ENCODE data around the gene OLIG3. TPM values are rescaled to one million over a fixed set of nuclear protein-coding genes. Genes with fewer than 3 reads are reported as not detected.

The OLIG3 gene
- polyA plus RNA-seq, 2 donors: 0.02 TPM; not detected in 1

GRCh38 chr6:137490006-137490905 lies 3.9 kb downstream of the OLIG3 start:
- H3K36me3 ChIP-seq (ENCODE audit: control insufficient read depth in 2 of 2, insufficient read depth in 2 of 2, low read length in 1 of 2): no peaks in the 10 kb centered on the region
- H3K27ac ChIP-seq (ENCODE audit: low read depth in 2 of 2, low read length in 1 of 2): no peak overlapping the region
- peaks cover 0 to 20% of the 10 kb centered on the region in 2 donors for H3K9me3 ChIP-seq (ENCODE audit: control insufficient read depth in 2 of 2, insufficient read depth in 1 of 2, low read depth in 1 of 2, low read length in 1 of 2)
- H3K4me1 ChIP-seq (ENCODE audit: control insufficient read depth in 2 of 2, insufficient read depth in 2 of 2, low read length in 1 of 2): peaks cover 12 to 14% of the 10 kb centered on the region in 2 donors
- no peak overlapping the region for H3K4me3 ChIP-seq (ENCODE audit: low read depth in 1 of 2, low read length in 2 of 2)
- WGBS, 2 donors: 52 to 61% methylated on average over 19 of the region's 19 CpGs
- peaks cover 13 to 57% of the 10 kb centered on the region in 2 donors for H3K27me3 ChIP-seq (ENCODE audit: control insufficient read depth in 1 of 2, insufficient read depth in 2 of 2, low read length in 2 of 2)

GRCh38 chr6:137489046-137490005 lies 4.9 kb downstream of the OLIG3 start:
- Histone ChIP-seq H3K27ac (ENCODE audit: low read depth in 2 of 2, low read length in 1 of 2) (no peak overlapping the region), H3K9me3 (ENCODE audit: control insufficient read depth in 2 of 2, insufficient read depth in 1 of 2, low read depth in 1 of 2, low read length in 1 of 2) (peaks cover 0 to 20% of the 10 kb centered on the region in 2 donors), H3K36me3 (ENCODE audit: control insufficient read depth in 2 of 2, insufficient read depth in 2 of 2, low read length in 1 of 2) (no peaks in the 10 kb centered on the region), H3K27me3 (ENCODE audit: control insufficient read depth in 1 of 2, insufficient read depth in 2 of 2, low read length in 2 of 2) (peaks cover 12 to 50% of the 10 kb centered on the region in 2 donors), H3K4me3 (ENCODE audit: low read depth in 1 of 2, low read length in 2 of 2) (no peak overlapping the region), H3K4me1 (ENCODE audit: control insufficient read depth in 2 of 2, insufficient read depth in 2 of 2, low read length in 1 of 2) (peaks cover 9 to 14% of the 10 kb centered on the region in 2 donors)
- 32 to 37% methylated on average over 47 of the region's 47 CpGs for WGBS, 2 donors

GRCh38 chr6:137488150-137489045 lies 5.8 kb downstream of the OLIG3 start:
- Histone ChIP-seq H3K9me3 (ENCODE audit: control insufficient read depth in 2 of 2, insufficient read depth in 1 of 2, low read depth in 1 of 2, low read length in 1 of 2) (peaks cover 0 to 15% of the 10 kb centered on the region in 2 donors), H3K4me3 (ENCODE audit: low read depth in 1 of 2, low read length in 2 of 2) (no peak overlapping the region), H3K27me3 (ENCODE audit: control insufficient read depth in 1 of 2, insufficient read depth in 2 of 2, low read length in 2 of 2) (peaks cover 12 to 44% of the 10 kb centered on the region in 2 donors), H3K4me1 (ENCODE audit: control insufficient read depth in 2 of 2, insufficient read depth in 2 of 2, low read length in 1 of 2) (peaks cover 9 to 10% of the 10 kb centered on the region in 2 donors), H3K36me3 (ENCODE audit: control insufficient read depth in 2 of 2, insufficient read depth in 2 of 2, low read length in 1 of 2) (no peaks in the 10 kb centered on the region), H3K27ac (ENCODE audit: low read depth in 2 of 2, low read length in 1 of 2) (no peak overlapping the region)
- 9 to 11% methylated on average over 70 to 73 of the region's 73 CpGs for WGBS, 2 donors

GRCh38 chr6:137487869-137488149 lies 6.4 kb downstream of the OLIG3 start:
- no peaks in the 10 kb centered on the region for H3K36me3 ChIP-seq (ENCODE audit: control insufficient read depth in 2 of 2, insufficient read depth in 2 of 2, low read length in 1 of 2)
- H3K4me1 ChIP-seq (ENCODE audit: control insufficient read depth in 2 of 2, insufficient read depth in 2 of 2, low read length in 1 of 2): peaks cover 4 to 5% of the 10 kb centered on the region in 2 donors
- H3K4me3 ChIP-seq (ENCODE audit: low read depth in 1 of 2, low read length in 2 of 2): no peak overlapping the region
- 17 to 24% methylated on average over 11 of the region's 11 CpGs for WGBS, 2 donors
- peaks cover 0 to 12% of the 10 kb centered on the region in 2 donors for H3K9me3 ChIP-seq (ENCODE audit: control insufficient read depth in 2 of 2, insufficient read depth in 1 of 2, low read depth in 1 of 2, low read length in 1 of 2)
- no peak overlapping the region for H3K27ac ChIP-seq (ENCODE audit: low read depth in 2 of 2, low read length in 1 of 2)
- peaks cover 10 to 38% of the 10 kb centered on the region in 2 donors for H3K27me3 ChIP-seq (ENCODE audit: control insufficient read depth in 1 of 2, insufficient read depth in 2 of 2, low read length in 2 of 2)

GRCh38 chr6:137487181-137487868 lies 6.9 kb downstream of the OLIG3 start:
- Histone ChIP-seq H3K27ac (ENCODE audit: low read depth in 2 of 2, low read length in 1 of 2) (no peak overlapping the region), H3K9me3 (ENCODE audit: control insufficient read depth in 2 of 2, insufficient read depth in 1 of 2, low read depth in 1 of 2, low read length in 1 of 2) (peaks cover 0 to 12% of the 10 kb centered on the region in 2 donors), H3K4me1 (ENCODE audit: control insufficient read depth in 2 of 2, insufficient read depth in 2 of 2, low read length in 1 of 2) (peaks cover 4 to 5% of the 10 kb centered on the region in 2 donors), H3K27me3 (ENCODE audit: control insufficient read depth in 1 of 2, insufficient read depth in 2 of 2, low read length in 2 of 2) (peaks cover 10 to 33% of the 10 kb centered on the region in 2 donors), H3K4me3 (ENCODE audit: low read depth in 1 of 2, low read length in 2 of 2) (no peak overlapping the region), H3K36me3 (ENCODE audit: control insufficient read depth in 2 of 2, insufficient read depth in 2 of 2, low read length in 1 of 2) (no peaks in the 10 kb centered on the region)
- 19 to 24% methylated on average over 22 of the region's 22 CpGs for WGBS, 2 donors

GRCh38 chr6:137486416-137486815 lies 7.8 kb downstream of the OLIG3 start:
- Histone ChIP-seq H3K27me3 (ENCODE audit: control insufficient read depth in 1 of 2, insufficient read depth in 2 of 2, low read length in 2 of 2) (peaks cover 10 to 33% of the 10 kb centered on the region in 2 donors), H3K9me3 (ENCODE audit: control insufficient read depth in 2 of 2, insufficient read depth in 1 of 2, low read depth in 1 of 2, low read length in 1 of 2) (peaks cover 0 to 12% of the 10 kb centered on the region in 2 donors), H3K27ac (ENCODE audit: low read depth in 2 of 2, low read length in 1 of 2) (no peak overlapping the region), H3K36me3 (ENCODE audit: control insufficient read depth in 2 of 2, insufficient read depth in 2 of 2, low read length in 1 of 2) (no peaks in the 10 kb centered on the region), H3K4me1 (ENCODE audit: control insufficient read depth in 2 of 2, insufficient read depth in 2 of 2, low read length in 1 of 2) (peaks cover 4 to 5% of the 10 kb centered on the region in 2 donors), H3K4me3 (ENCODE audit: low read depth in 1 of 2, low read length in 2 of 2) (no peak overlapping the region)
- WGBS, 2 donors: 30 to 38% methylated on average over 6 of the region's 6 CpGs

- Histone ChIP-seq H3K27me3 (ENCODE audit: control insufficient read depth in 1 of 2, insufficient read depth in 2 of 2, low read length in 2 of 2) (no peaks in the 10 kb centered on the region), H3K36me3 (ENCODE audit: control insufficient read depth in 2 of 2, insufficient read depth in 2 of 2, low read length in 1 of 2) (no peaks in the 10 kb centered on the region), H3K4me3 (ENCODE audit: low read depth in 1 of 2, low read length in 2 of 2) (no peak overlapping the region), H3K27ac (ENCODE audit: low read depth in 2 of 2, low read length in 1 of 2) (no peak overlapping the region), H3K4me1 (ENCODE audit: control insufficient read depth in 2 of 2, insufficient read depth in 2 of 2, low read length in 1 of 2) (no peaks in the 10 kb centered on the region), H3K9me3 (ENCODE audit: control insufficient read depth in 2 of 2, insufficient read depth in 1 of 2, low read depth in 1 of 2, low read length in 1 of 2) (no peaks in the 10 kb centered on the region)
- WGBS, 2 donors: 69 to 76% methylated on average over 3 of the region's 3 CpGs
Observed at GRCh38 chr6:137480431-137480830, 13.8 kb downstream of the OLIG3 start.

GRCh38 chr6:137475103-137475502 lies 19.1 kb downstream of the OLIG3 start:
- Histone ChIP-seq H3K27me3 (ENCODE audit: control insufficient read depth in 1 of 2, insufficient read depth in 2 of 2, low read length in 2 of 2) (no peaks in the 10 kb centered on the region), H3K27ac (ENCODE audit: low read depth in 2 of 2, low read length in 1 of 2) (no peak overlapping the region), H3K36me3 (ENCODE audit: control insufficient read depth in 2 of 2, insufficient read depth in 2 of 2, low read length in 1 of 2) (no peaks in the 10 kb centered on the region), H3K4me3 (ENCODE audit: low read depth in 1 of 2, low read length in 2 of 2) (no peak overlapping the region), H3K9me3 (ENCODE audit: control insufficient read depth in 2 of 2, insufficient read depth in 1 of 2, low read depth in 1 of 2, low read length in 1 of 2) (no peaks in the 10 kb centered on the region), H3K4me1 (ENCODE audit: control insufficient read depth in 2 of 2, insufficient read depth in 2 of 2, low read length in 1 of 2) (no peaks in the 10 kb centered on the region)
- WGBS, 2 donors: 52 to 66% methylated on average over 2 of the region's 2 CpGs
